ENCODE data around the gene SRSF3. TPM values are rescaled to one million over a fixed set of nuclear protein-coding genes. Genes with fewer than 3 reads are reported as not detected.

Gene SRSF3
- total and polyA plus RNA-seq, 9 of the 15 experiments (the other 6 are each of a cell fraction or from before 2014, with no cell fraction given), result 337 to 1,200 (median 518) TPM

DNA sequence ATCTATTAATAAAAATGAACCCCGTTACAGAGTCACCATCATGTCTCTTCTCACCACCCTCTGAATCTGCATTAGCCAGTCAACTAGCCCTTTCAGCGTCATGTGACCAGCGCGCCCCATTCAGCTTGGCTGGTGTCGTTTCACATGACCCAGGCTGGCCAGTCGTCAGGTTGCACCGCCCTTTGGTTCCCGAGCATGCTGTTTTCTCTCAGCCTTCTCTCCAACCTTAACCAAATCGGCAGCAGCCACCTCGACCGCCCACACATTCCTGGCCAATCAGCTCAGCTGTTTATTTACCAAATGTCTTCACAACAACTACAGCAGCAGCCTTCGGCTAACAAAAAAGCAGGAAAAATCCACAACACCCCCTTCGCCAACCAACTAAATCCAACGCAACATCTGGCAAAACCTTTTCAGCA lies 5.6 kb downstream of the SRSF3 start (continued):
- TF ChIP-seq USF1 (CRISPR knock-in tag; IDR thresholded peaks at IDR 0.05) (peak; percentile 88), POLR2B (IDR thresholded peaks at IDR 0.05; ENCODE audit: low read depth, partially characterized antibody) (peak; percentile 26)
- TF ChIP-seq, protein P1, sequence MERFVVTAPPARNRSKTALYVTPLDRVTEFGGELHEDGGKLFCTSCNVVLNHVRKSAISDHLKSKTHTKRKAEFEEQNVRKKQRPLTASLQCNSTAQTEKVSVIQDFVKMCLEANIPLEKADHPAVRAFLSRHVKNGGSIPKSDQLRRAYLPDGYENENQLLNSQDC (CRISPR knock-in tag; IDR thresholded peaks at IDR 0.05), result no peak

- peaks cover 77% of the 10 kb centered on the region for H4K20me1 ChIP-seq (replicated peaks; ENCODE audit: control insufficient read depth, insufficient read depth, low read length)
- ATAC-seq, result no peak
- no peak for FAIRE-seq
- no peak for TF ChIP-seq CREB5 (CRISPR knock-in tag; IDR thresholded peaks at IDR 0.05)
- TF ChIP-seq MCM5 (IDR thresholded peaks at IDR 0.05; ENCODE audit: low read depth), result no peak
- no peak for TF ChIP-seq STAG1 (CRISPR knock-in tag; IDR thresholded peaks at IDR 0.05; ENCODE audit: borderline replicate concordance)
- TF ChIP-seq, protein P2, sequence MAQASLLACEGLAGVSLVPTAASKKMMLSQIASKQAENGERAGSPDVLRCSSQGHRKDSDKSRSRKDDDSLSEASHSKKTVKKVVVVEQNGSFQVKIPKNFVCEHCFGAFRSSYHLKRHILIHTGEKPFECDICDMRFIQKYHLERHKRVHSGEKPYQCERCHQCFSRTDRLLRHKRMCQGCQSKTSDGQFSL (CRISPR knock-in tag; IDR thresholded peaks at IDR 0.05), result no peak
- TF ChIP-seq, protein P2 (tag; IDR thresholded peaks at IDR 0.05), result no peak
- TF ChIP-seq KLF16 (IDR thresholded peaks at IDR 0.05), result no peak
- no peak for TF ChIP-seq E2F4 (CRISPR knock-in tag; IDR thresholded peaks at IDR 0.05; ENCODE audit: low read depth)
Measured at GRCh38 chr6:36600564-36601146, 6.5 kb downstream of the SRSF3 start.

More at GRCh38 chr6:36600564-36601146, 6.5 kb downstream of the SRSF3 start:
- ChIA-PET CTCF (ENCODE audit: low intra/inter-chr PET ratio) (no interaction called here), POLR2A (interaction anchor here (0.7 to 9.8 kb wide), 5 partner anchors 8 to 264 kb away, joined by 3 to 239 read pairs (median 3); no protein-coding TSS in a partner anchor)
- no peak for DNase-seq (ENCODE audit: extremely low read depth in 1 of 4, low spot score in 3 of 4)
- no peak overlapping the region for H3K4me2 ChIP-seq (ENCODE audit: insufficient read depth, low read length)
- peaks cover 99% of the 10 kb centered on the region for H3K36me3 ChIP-seq (ENCODE audit: control insufficient read depth, insufficient read depth, low read length)
- H3K9me1 ChIP-seq (ENCODE audit: control insufficient read depth, insufficient read depth, low read length), result peaks cover 18% of the 10 kb centered on the region
- BruUV-seq (replicated peaks), result no TSS peak
- H3K27ac ChIP-seq (ENCODE audit: extremely low read depth, low read depth, low read length), result no peak overlapping the region
- in situ Hi-C loops (cut with MboI) (no loop called here), intact Hi-C loops (cut with micrococcal nuclease) (no loop called here)
- H3K79me2 ChIP-seq (ENCODE audit: control insufficient read depth, insufficient read depth, low read length), result peaks cover 100% of the 10 kb centered on the region
- no peak overlapping the region for H3K4me3 ChIP-seq
- no peak overlapping the region for H2AFZ ChIP-seq (ENCODE audit: low read depth, low read length)
- H3K27me3 ChIP-seq (ENCODE audit: control insufficient read depth in 2 of 2, insufficient read depth in 2 of 2, low read length in 2 of 2), result no peaks in the 10 kb centered on the region
- peaks cover 13 to 33% of the 10 kb centered on the region in 2 experiments; a peak in 4 of 5 replicates for H3K4me1 ChIP-seq (replicated peaks in 1 of 2; ENCODE audit: control insufficient read depth in 2 of 2, insufficient read depth in 2 of 2, low read length in 2 of 2)
- no peaks in the 10 kb centered on the region; the same call in 1 of the 2 replicates for H3K9me3 ChIP-seq (replicated peaks; ENCODE audit: control insufficient read depth, insufficient read depth, low read depth, low read length)
- WGBS (ENCODE audit: insufficient coverage, low coverage, missing lambda C conversion rate), result 95% methylated on average over 5 of the region's 6 CpGs
- H3K9ac ChIP-seq (ENCODE audit: insufficient read depth in 1 of 2, low read depth in 2 of 2, low read length in 2 of 2), result no peak overlapping the region
